PC-9 (cell line): ENCODE measurements around the gene DSTN. TPM values are rescaled to one million over a fixed set of nuclear protein-coding genes. Genes with fewer than 3 reads are reported as not detected.

Experiments
- BruUV-seq: library from RNA; stranded (reverse); fragments of 400-500 nt; replicated peaks from 2 replicates; lab custom pipeline; 2021; lab: Mats Ljungman, UMichigan
- CTCF ChIA-PET: fragments of 300-600 bp; sonication (Branson Sonifier 250); formaldehyde crosslinking; loops from one replicate; lab custom pipeline; 2022; ENCODE audit warnings: antibody characterized with exemption; lab: Charles Lee
- POLR2A ChIA-PET: fragments of 300-600 bp; sonication (Branson Sonifier 250); formaldehyde crosslinking; loops from one replicate; lab custom pipeline; 2022; ENCODE audit warnings: antibody characterized with exemption; ENCODE audit not compliant: unreplicated experiment; lab: Charles Lee
- DNase-seq, 2 experiments: peaks; one replicate each; pipeline versions ENCODE4 v3.0.0 to v3.0.0-alpha.2; 2015 to 2022; ENCODE audit warnings: mixed read lengths in 1 of 2
- H2AFZ ChIP-seq: fragments of 200-600 bp; sonication (generic); 2 replicates; pipeline ENCODE4 v1.8.1; 2017; ENCODE audit warnings: antibody characterized with exemption
- H3F3A ChIP-seq: fragments of 200-600 bp; sonication (generic); 2 replicates; pipeline ENCODE4 v1.8.1; 2017; ENCODE audit warnings: antibody characterized with exemption, mild to moderate bottlenecking, low read depth; ENCODE audit not compliant: insufficient read depth
- H3K27ac ChIP-seq: fragments of 200-600 bp; sonication (generic); 2 replicates; pipeline ENCODE4 v1.6.1; 2016; ENCODE audit warnings: mixed run types
- H3K27me3 ChIP-seq: fragments of 200-600 bp; sonication (generic); 2 replicates; pipeline ENCODE4 v1.6.1; 2016; ENCODE audit warnings: low read depth, mixed run types; ENCODE audit not compliant: insufficient read depth
- H3K36me3 ChIP-seq: fragments of 200-600 bp; sonication (generic); 2 replicates; pipeline ENCODE4 v1.6.1; 2016; ENCODE audit warnings: low read depth, mixed run types
- H3K4me1 ChIP-seq: fragments of 200-600 bp; sonication (generic); replicated peaks from 2 replicates; pipeline ENCODE4 v1.6.1; 2016; ENCODE audit warnings: mixed run types; ENCODE audit not compliant: insufficient read depth
- H3K4me2 ChIP-seq: fragments of 200-600 bp; sonication (generic); 2 replicates; pipeline ENCODE4 v1.6.1; 2017; ENCODE audit warnings: mixed run types
- H3K4me3 ChIP-seq: fragments of 200-600 bp; sonication (generic); 2 replicates; pipeline ENCODE4 v1.6.1; 2016; ENCODE audit warnings: mixed run types
- H3K79me2 ChIP-seq: fragments of 200-600 bp; sonication (generic); 2 replicates; pipeline ENCODE4 v1.6.1; 2017; ENCODE audit warnings: low read depth, mixed run types
- H3K9me2 ChIP-seq: fragments of 200-600 bp; sonication (generic); 2 replicates; pipeline ENCODE4 v1.8.1; 2017; ENCODE audit warnings: mild to moderate bottlenecking; ENCODE audit not compliant: insufficient read depth
- H3K9me3 ChIP-seq: fragments of 200-600 bp; sonication (generic); 2 replicates; pipeline ENCODE4 v1.8.1; 2016; ENCODE audit warnings: low read depth; ENCODE audit not compliant: insufficient read depth
- H4K20me1 ChIP-seq: fragments of 200-600 bp; sonication (generic); 2 replicates; pipeline ENCODE4 v1.8.1; 2017; ENCODE audit not compliant: insufficient read depth
- EZH2 ChIP-seq: fragments of 200-600 bp; sonication (generic); IDR thresholded peaks from 2 replicates; pipeline ENCODE4 v1.8.0; 2017; ENCODE audit warnings: antibody characterized with exemption, low read depth
- intact Hi-C: fragments of 100-400 bp; cut with micrococcal nuclease; formaldehyde crosslinking; loops from one replicate; pipeline ENCODE4 v1.10.0; 2022; ENCODE audit not compliant: unreplicated experiment
- total RNA-seq: library from RNA; stranded (reverse); gene quantifications from 2 replicates; pipeline ENCODE4 v1.2.3, GENCODE V29; 2021
- TF ChIP-seq, protein P1 (sequence below): fragments of 200-600 bp; sonication (generic); conservative IDR thresholded peaks from 2 replicates; pipeline ENCODE4 v1.6.1; 2017; ENCODE audit warnings: mixed run types, antibody characterized with exemption, mild to moderate bottlenecking, moderate library complexity

DSTN gene
- total RNA-seq, 1 experiment from 2014 or later = 366 TPM

DNA sequence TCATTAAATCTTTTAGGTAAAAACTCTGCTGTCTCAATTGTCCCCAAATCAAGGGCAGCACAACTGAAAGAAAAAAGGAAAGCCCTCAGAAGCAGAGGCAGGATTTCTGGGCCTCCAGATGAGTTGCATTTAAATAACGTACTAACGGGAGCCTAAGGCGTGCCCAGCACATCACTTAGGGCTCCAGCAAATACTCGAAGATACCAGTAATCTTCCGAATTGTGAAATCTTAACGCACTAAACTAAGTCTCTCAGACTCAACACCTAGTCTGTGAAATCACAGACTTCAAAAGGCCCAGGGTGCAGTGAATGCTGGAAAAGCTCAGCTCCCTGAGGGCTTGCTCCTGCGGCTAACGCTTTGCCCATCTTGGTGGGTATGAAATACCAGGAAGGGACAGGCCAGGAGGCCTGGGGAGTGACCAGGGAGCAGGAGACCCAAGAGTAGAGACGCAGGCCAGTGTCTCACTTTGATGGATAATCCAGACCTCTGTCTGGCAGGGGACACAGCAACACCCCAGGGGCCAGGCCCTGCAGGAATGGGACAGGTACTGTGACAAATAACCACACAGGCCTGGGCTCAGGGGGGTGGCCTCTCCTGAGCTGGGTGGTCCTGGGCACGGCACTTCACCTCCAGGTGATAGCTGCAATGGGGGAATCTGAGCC lies 75.8 kb downstream of the DSTN start:
- H3K36me3 ChIP-seq = no peaks in the 10 kb centered on the region
- CTCF ChIA-PET = no interaction called here
- no peak overlapping the region for H3K4me2 ChIP-seq
- H4K20me1 ChIP-seq = peaks cover 26% of the 10 kb centered on the region
- no peaks in the 10 kb centered on the region for H3K79me2 ChIP-seq
- H3K4me3 ChIP-seq = no peak overlapping the region
- H3K27ac ChIP-seq = no peak overlapping the region
- H3K9me2 ChIP-seq = no peaks in the 10 kb centered on the region
- no peaks in the 10 kb centered on the region for H3K4me1 ChIP-seq
- POLR2A ChIA-PET = interaction anchor here (0.7 kb wide), 1 partner anchor 125 kb away, joined by 4 read pairs; no protein-coding TSS in a partner anchor
- intact Hi-C loops = no loop called here
- H2AFZ ChIP-seq = no peak overlapping the region
- no peaks in the 10 kb centered on the region for H3K9me3 ChIP-seq
- no peaks in the 10 kb centered on the region for H3F3A ChIP-seq
- no peaks in the 10 kb centered on the region for H3K27me3 ChIP-seq
- TF ChIP-seq, protein P1, sequence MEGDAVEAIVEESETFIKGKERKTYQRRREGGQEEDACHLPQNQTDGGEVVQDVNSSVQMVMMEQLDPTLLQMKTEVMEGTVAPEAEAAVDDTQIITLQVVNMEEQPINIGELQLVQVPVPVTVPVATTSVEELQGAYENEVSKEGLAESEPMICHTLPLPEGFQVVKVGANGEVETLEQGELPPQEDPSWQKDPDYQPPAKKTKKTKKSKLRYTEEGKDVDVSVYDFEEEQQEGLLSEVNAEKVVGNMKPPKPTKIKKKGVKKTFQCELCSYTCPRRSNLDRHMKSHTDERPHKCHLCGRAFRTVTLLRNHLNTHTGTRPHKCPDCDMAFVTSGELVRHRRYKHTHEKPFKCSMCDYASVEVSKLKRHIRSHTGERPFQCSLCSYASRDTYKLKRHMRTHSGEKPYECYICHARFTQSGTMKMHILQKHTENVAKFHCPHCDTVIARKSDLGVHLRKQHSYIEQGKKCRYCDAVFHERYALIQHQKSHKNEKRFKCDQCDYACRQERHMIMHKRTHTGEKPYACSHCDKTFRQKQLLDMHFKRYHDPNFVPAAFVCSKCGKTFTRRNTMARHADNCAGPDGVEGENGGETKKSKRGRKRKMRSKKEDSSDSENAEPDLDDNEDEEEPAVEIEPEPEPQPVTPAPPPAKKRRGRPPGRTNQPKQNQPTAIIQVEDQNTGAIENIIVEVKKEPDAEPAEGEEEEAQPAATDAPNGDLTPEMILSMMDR = no peak
- BruUV-seq = no TSS peak
- no peak for DNase-seq

DNA sequence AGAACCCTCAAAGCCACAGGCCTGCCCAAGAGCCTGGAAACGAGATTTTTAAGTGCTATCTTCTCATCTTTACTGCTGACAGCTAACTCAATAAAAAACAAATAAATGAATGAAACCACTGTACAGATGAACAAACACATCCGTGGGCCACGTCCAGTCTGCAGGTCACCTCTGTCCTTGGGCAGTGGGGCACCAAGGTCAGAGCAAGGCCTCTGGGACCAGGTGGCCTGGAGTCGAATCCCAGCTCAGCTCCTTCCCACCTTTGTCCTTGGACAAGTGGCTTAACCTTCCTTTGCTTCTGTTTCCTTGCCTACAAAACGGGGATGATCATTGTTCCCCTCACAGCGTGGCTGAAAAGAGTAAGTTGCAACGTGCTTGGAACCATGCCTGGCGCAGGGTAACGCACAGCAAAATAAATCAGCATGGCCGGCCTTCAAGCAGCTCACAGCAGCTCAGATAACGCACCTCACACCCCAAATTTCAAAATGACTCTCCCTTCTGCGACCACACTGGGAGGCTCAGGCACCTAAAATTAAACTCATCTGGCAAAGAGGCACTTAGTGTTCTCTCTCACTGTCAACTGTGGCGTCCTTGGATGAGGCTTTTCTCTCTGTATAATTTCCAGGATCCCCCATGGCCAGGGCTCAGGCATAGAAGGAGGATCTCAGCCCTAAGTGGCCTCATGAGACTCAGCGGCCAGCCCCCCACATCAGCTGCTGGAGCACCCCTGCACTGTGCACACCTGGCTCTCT lies 76.5 kb downstream of the DSTN start:
- Histone ChIP-seq H2AFZ (no peak overlapping the region), H3K4me2 (no peak overlapping the region), H3K4me3 (no peak overlapping the region), H3K9me2 (no peaks in the 10 kb centered on the region), H4K20me1 (peaks cover 26% of the 10 kb centered on the region), H3K27ac (no peak overlapping the region), H3K4me1 (no peaks in the 10 kb centered on the region), H3F3A (no peaks in the 10 kb centered on the region), H3K36me3 (no peaks in the 10 kb centered on the region), H3K9me3 (no peaks in the 10 kb centered on the region), H3K27me3 (no peaks in the 10 kb centered on the region), H3K79me2 (no peaks in the 10 kb centered on the region)
- no peak for DNase-seq
- BruUV-seq = no TSS peak
- TF ChIP-seq EZH2 = no peak
- TF ChIP-seq, protein P1 = no peak
- intact Hi-C loops = no loop called here
- POLR2A ChIA-PET = interaction anchor here (0.7 kb wide), 1 partner anchor 124 kb away, joined by 4 read pairs; no protein-coding TSS in a partner anchor
- CTCF ChIA-PET = no interaction called here

DNA sequence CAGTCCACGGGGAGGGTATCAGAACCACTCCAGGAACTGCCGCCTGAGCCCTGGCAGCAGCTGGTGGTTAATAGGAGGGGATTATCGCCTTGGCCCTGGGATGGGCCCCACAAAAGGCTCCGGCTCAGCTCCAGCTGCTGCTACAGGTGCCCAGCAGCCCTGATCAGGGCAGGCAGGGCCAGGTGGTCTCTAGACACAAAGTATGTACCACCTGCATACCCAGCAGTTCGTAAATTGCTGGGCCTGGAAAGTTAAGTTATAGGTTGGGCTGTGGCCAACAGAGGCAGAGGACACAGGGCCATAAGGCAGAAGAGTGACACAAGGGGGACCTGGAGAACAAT lies 77.1 kb downstream of the DSTN start:
- POLR2A ChIA-PET = no interaction called here

More for the DNA sequence above, 77.1 kb downstream of the DSTN start:
- intact Hi-C loops = no loop called here
- Histone ChIP-seq H3K4me2 (no peak overlapping the region), H3K9me3 (no peaks in the 10 kb centered on the region), H4K20me1 (peaks cover 26% of the 10 kb centered on the region), H3F3A (no peaks in the 10 kb centered on the region), H3K4me3 (no peak overlapping the region), H3K79me2 (no peaks in the 10 kb centered on the region), H3K27me3 (no peaks in the 10 kb centered on the region), H3K27ac (no peak overlapping the region), H3K36me3 (no peaks in the 10 kb centered on the region), H3K4me1 (no peaks in the 10 kb centered on the region), H3K9me2 (no peaks in the 10 kb centered on the region), H2AFZ (no peak overlapping the region)
- no TSS peak for BruUV-seq
- no peak for DNase-seq
- no peak for TF ChIP-seq EZH2
- TF ChIP-seq, protein P1 = no peak
- CTCF ChIA-PET = no interaction called here
